HCT116 (cell line): Measurements from ENCODE around the gene NLRC5. TPM values are rescaled to one million over a fixed set of nuclear protein-coding genes. Genes with fewer than 3 reads are reported as not detected.

Source experiments
- ATAC-seq: fragments of 200-7000 bp; cut with Tn5 transposase; 2 replicates; pipeline ENCODE4 v1.9.1; 2020; ENCODE audit warnings: mild to moderate bottlenecking, moderate library complexity
- BruUV-seq: library from RNA; stranded (reverse); fragments of 400-500 nt; replicated peaks from 2 replicates; lab custom pipeline; 2021; lab: Mats Ljungman, UMichigan
- CTCF ChIA-PET: fragments of 300-600 bp; sonication (Branson Sonifier 250); formaldehyde crosslinking; loops from one replicate; lab custom pipeline; 2021; ENCODE audit warnings: antibody characterized with exemption; lab: Charles Lee
- POLR2A ChIA-PET: fragments of 300-600, 350-600 bp; sonication (Branson Sonifier 250); formaldehyde crosslinking; loops from one replicate; lab custom pipeline; 2021; ENCODE audit warnings: antibody characterized with exemption; lab: Charles Lee
- RAD21 ChIA-PET, 2 experiments: fragments of 300-600 bp; sonication (Branson Sonifier 250); formaldehyde crosslinking; loops; one replicate each; lab custom pipeline; 2023; ENCODE audit warnings: low total read pairs in 2 of 2; ENCODE audit not compliant: uncharacterized antibody in 2 of 2, unreplicated experiment in 2 of 2, low non-redundant PET in 1 of 2; lab: Charles Lee
- DNase-seq: peaks from one replicate; pipeline ENCODE4 v3.0.0-alpha.2; 2010; ENCODE audit warnings: low read depth, low spot score
- H2AFZ ChIP-seq: fragments of 200-600 bp; shearing (Covaris generic), sonication (generic); 2 replicates; pipeline ENCODE4 v1.6.1; 2017; ENCODE audit warnings: low read depth, mixed run types, mixed read lengths, antibody characterized with exemption, low read length; ENCODE audit not compliant: poor library complexity, severe bottlenecking
- H3K27ac ChIP-seq: 2 replicates; pipeline ENCODE4 v1.5.1; 2012; ENCODE audit warnings: low read depth, low read length
- H3K27me3 ChIP-seq: fragments of 200-600 bp; sonication (generic); 2 replicates; pipeline ENCODE4 v1.6.1; 2016; ENCODE audit warnings: mixed run types, low read length, mixed read lengths; ENCODE audit not compliant: insufficient read depth
- H3K36me3 ChIP-seq, 2 experiments: fragments of 200-500 bp in 1 of 2; fragments of 200-600 bp in 1 of 2; sonication (Bioruptor generic) in 1 of 2; sonication (generic) in 1 of 2; 2 replicates each; pipeline versions ENCODE4 v1.5.1 to v1.6.1; 2014 to 2016; ENCODE audit warnings: low read length in 2 of 2, inconsistent platforms in 1 of 2, mixed read lengths in 1 of 2, mixed run types in 1 of 2; ENCODE audit not compliant: insufficient read depth in 2 of 2, control insufficient read depth in 1 of 2
- H3K4me1 ChIP-seq, 2 experiments: fragments of 200-600 bp in 1 of 2; sonication (generic) in 1 of 2; 2 replicates each; pipeline versions ENCODE4 v1.5.1 to v1.6.1; 2012 to 2017; ENCODE audit warnings: low read length in 2 of 2, inconsistent platforms in 1 of 2, mild to moderate bottlenecking in 1 of 2, mixed read lengths in 1 of 2, mixed run types in 1 of 2, moderate library complexity in 1 of 2; ENCODE audit not compliant: insufficient read depth in 2 of 2, control insufficient read depth in 1 of 2
- H3K4me2 ChIP-seq: fragments of 200-600 bp; sonication (generic); 2 replicates; pipeline ENCODE4 v1.6.1; 2017; ENCODE audit warnings: mixed run types, low read length, mixed read lengths
- H3K4me3 ChIP-seq, 2 experiments: fragments of 200-600 bp in 1 of 2; sonication (generic) in 1 of 2; replicated peaks in 1 of 2; 2 replicates each; pipeline ENCODE4 v1.5.1; 2011 to 2016; ENCODE audit warnings: low read length in 2 of 2, control low read depth in 1 of 2, low read depth in 1 of 2, mild to moderate bottlenecking in 1 of 2, mixed read lengths in 1 of 2, mixed run types in 1 of 2
- H3K79me2 ChIP-seq: fragments of 200-600 bp; sonication (generic); 2 replicates; pipeline ENCODE4 v1.6.1; 2017; ENCODE audit warnings: mild to moderate bottlenecking, mixed run types, low read length, moderate library complexity, mixed read lengths; ENCODE audit not compliant: insufficient read depth
- H3K9ac ChIP-seq: fragments of 200-600 bp; sonication (generic); 2 replicates; pipeline ENCODE4 v1.6.1; 2016; ENCODE audit warnings: low read length, mixed read lengths
- H3K9me2 ChIP-seq: fragments of 200-600 bp; sonication (generic), shearing (Covaris generic); 2 replicates; pipeline ENCODE4 v1.6.1; 2017; ENCODE audit warnings: mixed run types, mild to moderate bottlenecking, moderate library complexity; ENCODE audit not compliant: insufficient read depth
- H3K9me3 ChIP-seq, 2 experiments: fragments of 200-500 bp in 1 of 2; fragments of 200-600 bp in 1 of 2; sonication (Bioruptor generic) in 1 of 2; sonication (generic) in 1 of 2; 2 replicates each; pipeline ENCODE4 v1.6.1; 2014 to 2017; ENCODE audit warnings: low read length in 2 of 2, mixed read lengths in 2 of 2, inconsistent platforms in 1 of 2, low read depth in 1 of 2, mild to moderate bottlenecking in 1 of 2, mixed run types in 1 of 2, moderate library complexity in 1 of 2; ENCODE audit not compliant: control insufficient read depth in 1 of 2, insufficient read depth in 1 of 2
- H4K20me1 ChIP-seq: fragments of 200-600 bp; sonication (generic), shearing (Covaris generic); 2 replicates; pipeline ENCODE4 v1.6.1; 2017; ENCODE audit warnings: mixed run types, mild to moderate bottlenecking, moderate library complexity; ENCODE audit not compliant: insufficient read depth
- CEBPB ChIP-seq: IDR thresholded peaks from 2 replicates; pipeline ENCODE4 v1.6.1; 2012; ENCODE audit warnings: low read depth
- EGR1 ChIP-seq: IDR thresholded peaks from 2 replicates; pipeline ENCODE4 v1.6.1; 2012; ENCODE audit warnings: low read depth
- RAD21 ChIP-seq: IDR thresholded peaks from 2 replicates; pipeline ENCODE4 v1.6.1; 2012; ENCODE audit warnings: low read depth, mild to moderate bottlenecking
- SP1 ChIP-seq: IDR thresholded peaks from 2 replicates; pipeline ENCODE4 v1.6.1; 2012; ENCODE audit warnings: low read depth
- ZFX ChIP-seq: fragments of 450-650 bp; IDR thresholded peaks from 2 replicates; pipeline ENCODE4 v1.6.1; 2017
- intact Hi-C: fragments of 100-400 bp; cut with micrococcal nuclease; formaldehyde crosslinking; loops from 2 replicates; pipeline ENCODE4 v1.10.0; 2022
- total RNA-seq: library from RNA; stranded (reverse); gene quantifications from one replicate; pipeline ENCODE4 v1.2.1, GENCODE V29; 2021; ENCODE audit not compliant: unreplicated experiment

NLRC5 gene
- total RNA-seq, 1 experiment from 2014 or later = 10.4 TPM

DNA sequence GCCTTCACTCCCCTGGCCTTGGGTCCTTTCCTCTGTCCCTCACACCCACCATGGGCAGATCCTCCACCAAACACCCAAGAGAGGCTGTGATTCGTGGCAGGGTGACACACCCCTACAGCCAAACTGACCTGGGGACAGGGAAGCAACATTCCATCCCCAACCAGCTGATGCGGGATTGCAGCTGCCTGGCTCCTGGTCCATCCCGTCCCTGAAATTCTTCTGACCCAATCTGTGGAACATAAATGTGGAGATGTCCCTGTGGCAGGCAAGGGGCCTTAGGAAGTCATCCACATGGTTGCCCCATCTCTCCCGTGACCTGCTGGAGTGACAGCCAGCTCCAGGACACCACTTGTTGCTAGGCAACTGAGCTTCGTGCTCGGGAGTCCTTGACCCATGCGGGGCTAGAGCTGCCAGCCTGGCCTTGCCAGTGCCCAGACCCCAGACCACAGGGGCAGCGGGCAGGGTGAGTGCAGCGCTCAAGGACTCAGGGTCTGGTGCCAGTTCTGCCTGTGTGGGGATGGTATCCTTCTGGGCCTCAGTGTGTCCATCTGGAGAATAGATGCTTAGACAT, 69.0 kb downstream of the NLRC5 start:
- TF ChIP-seq SP1 (no peak), CEBPB (no peak), RAD21 (no peak)
- Histone ChIP-seq H3K9me2 (no peaks in the 10 kb centered on the region), H3K36me3 (no peaks in the 10 kb centered on the region), H3K4me3 (no peak overlapping the region), H3K79me2 (no peaks in the 10 kb centered on the region), H4K20me1 (no peaks in the 10 kb centered on the region), H3K27me3 (no peaks in the 10 kb centered on the region), H3K4me1 (peaks cover 7 to 11% of the 10 kb centered on the region in 2 experiments; a peak in 3 of 4 replicates), H3K27ac (no peak overlapping the region), H3K4me2 (no peak overlapping the region), H3K9ac (no peak overlapping the region), H2AFZ (no peak overlapping the region), H3K9me3 (no peaks in the 10 kb centered on the region)
- DNase-seq (no peak), ATAC-seq (no peak)
- ChIA-PET RAD21 (no interaction called here), CTCF (no interaction called here), POLR2A (no interaction called here)
- no TSS peak for BruUV-seq
- intact Hi-C loops = no loop called here

DNA sequence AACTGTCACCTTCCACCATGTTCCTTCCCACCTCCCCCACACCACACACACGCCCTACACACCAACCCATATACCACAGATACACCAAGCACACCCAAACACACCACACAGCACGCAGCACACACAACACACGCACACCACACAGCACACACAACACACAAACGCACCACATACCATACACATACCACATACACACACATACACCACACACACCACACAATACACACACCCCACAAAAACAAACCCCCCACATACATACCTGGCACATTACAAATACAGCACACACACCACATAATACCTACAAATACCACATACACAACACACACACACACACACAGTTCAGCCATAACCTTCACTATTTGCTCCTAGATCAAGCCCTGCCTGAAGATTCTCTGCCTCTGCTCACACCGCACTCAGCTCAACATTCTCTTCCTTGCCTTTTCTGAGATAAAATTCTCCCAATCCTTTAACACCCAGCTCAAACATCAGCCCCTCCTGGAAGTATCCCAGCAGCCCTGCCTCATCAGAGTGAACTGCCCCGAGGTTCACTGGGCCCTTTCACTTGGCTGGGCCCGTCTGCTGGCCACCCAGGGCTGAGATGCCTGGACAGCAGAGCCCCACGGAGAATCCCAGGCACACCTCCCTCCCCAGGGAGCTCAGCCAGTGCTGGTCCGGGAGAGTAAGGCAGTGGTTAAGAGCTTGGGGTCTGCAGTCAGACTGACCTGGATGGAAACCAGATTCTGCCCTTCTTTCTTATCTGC, 71.1 kb downstream of the NLRC5 start:
- ChIA-PET CTCF (no interaction called here), POLR2A (interaction anchor here (1.4 kb wide), 1 partner anchor 9 kb away, joined by 4 read pairs; no protein-coding TSS in a partner anchor), RAD21 (no interaction called here)
- H3K9ac ChIP-seq = no peak overlapping the region
- no peak overlapping the region for H3K4me2 ChIP-seq
- no peaks in the 10 kb centered on the region for H3K27me3 ChIP-seq
- H3K27ac ChIP-seq = no peak overlapping the region; the same call in 1 of the 2 replicates
- H3K36me3 ChIP-seq = no peaks in the 10 kb centered on the region
- intact Hi-C loops = no loop called here
- no peaks in the 10 kb centered on the region for H3K9me3 ChIP-seq
- no peaks in the 10 kb centered on the region for H3K79me2 ChIP-seq
- TF ChIP-seq ZFX = no peak
- TF ChIP-seq EGR1 = no peak
- H2AFZ ChIP-seq = no peak overlapping the region
- peaks cover 7 to 11% of the 10 kb centered on the region in 2 experiments; a peak in 3 of 4 replicates for H3K4me1 ChIP-seq
- no peaks in the 10 kb centered on the region for H4K20me1 ChIP-seq
- ATAC-seq (peak; percentile 34; the same call in 1 of the 2 replicates), DNase-seq (no peak)
- BruUV-seq = no TSS peak
- no peaks in the 10 kb centered on the region for H3K9me2 ChIP-seq
- no peak overlapping the region for H3K4me3 ChIP-seq
